H1 (cell line): ENCODE measurements around the gene CCK.

Experiments
- CTCF ChIP-seq, 3 experiments: IDR thresholded peaks; 1 replicate in 2 of 3; 2 replicates in 1 of 3; pipeline versions ENCODE4 v1.5.1 to v1.6.1; 2011; ENCODE audit warnings: low read length in 3 of 3, mild to moderate bottlenecking in 3 of 3, inconsistent platforms in 2 of 3, low read depth in 1 of 3, moderate library complexity in 1 of 3; ENCODE audit not compliant: insufficient read depth in 1 of 3; ENCODE audit errors: control extremely low read depth in 1 of 3
- GTF2F1 ChIP-seq: IDR thresholded peaks from 2 replicates; pipeline ENCODE4 v1.6.1; 2012; ENCODE audit warnings: low read depth, low read length, improper control_type of control experiment, borderline replicate concordance
- HDAC2 ChIP-seq, 2 experiments: fragments of 300-600 bp in 1 of 2; sonication (generic) in 1 of 2; IDR thresholded peaks; 2 replicates each; pipeline ENCODE4 v1.6.1; 2011 to 2012; ENCODE audit warnings: low read depth in 2 of 2, low read length in 2 of 2, mild to moderate bottlenecking in 2 of 2, moderate library complexity in 2 of 2, borderline replicate concordance in 1 of 2, inconsistent platforms in 1 of 2
- KDM5A ChIP-seq: fragments of 200-600 bp; IDR thresholded peaks from 2 replicates; pipeline ENCODE4 v1.7.1; 2012; ENCODE audit warnings: mild to moderate bottlenecking, low read length, inconsistent platforms, mixed read lengths
- MAX ChIP-seq: IDR thresholded peaks from 2 replicates; pipeline ENCODE4 v1.6.1; 2012; ENCODE audit warnings: inconsistent platforms
- POLR2A ChIP-seq, 2 experiments: IDR thresholded peaks; 1 replicate in 1 of 2; 2 replicates in 1 of 2; pipeline ENCODE4 v1.6.1; 2011; ENCODE audit warnings: low read depth in 2 of 2, low read length in 2 of 2, mild to moderate bottlenecking in 2 of 2; ENCODE audit errors: control extremely low read depth in 1 of 2
- POLR2AphosphoS5 ChIP-seq: IDR thresholded peaks from 2 replicates; pipeline ENCODE4 v1.6.1; 2011; ENCODE audit warnings: low read depth, low read length
- SP2 ChIP-seq: IDR thresholded peaks from 2 replicates; pipeline ENCODE4 v1.6.1; 2012; ENCODE audit warnings: mild to moderate bottlenecking, low read length, inconsistent platforms
- SUZ12 ChIP-seq: fragments of 200-600 bp; sonication (generic); IDR thresholded peaks from 2 replicates; pipeline ENCODE4 v1.6.1; 2012; ENCODE audit warnings: mild to moderate bottlenecking, inconsistent platforms, low read length, moderate library complexity, mixed read lengths
- TBP ChIP-seq: IDR thresholded peaks from 2 replicates; pipeline ENCODE4 v1.6.1; 2011; ENCODE audit warnings: low read depth, low read length, improper control_type of control experiment
- TEAD4 ChIP-seq: IDR thresholded peaks from 2 replicates; pipeline ENCODE4 v1.6.1; 2012; ENCODE audit warnings: low read depth, low read length, inconsistent platforms, mixed read lengths

- TF ChIP-seq MAX, result no peak
- no peak for TF ChIP-seq CTCF (IDR thresholded peaks at IDR 0.05; ENCODE audit: control extremely low read depth in 1 of 3, insufficient read depth in 1 of 3, low read depth in 1 of 3, low read length in 3 of 3)
- no peak for TF ChIP-seq GTF2F1
- TF ChIP-seq TEAD4, result no peak
- TF ChIP-seq POLR2AphosphoS5, result no peak
- no peak for TF ChIP-seq TBP
- no peak for TF ChIP-seq SP2
- no peak for TF ChIP-seq SUZ12
- no peak for TF ChIP-seq KDM5A
- TF ChIP-seq HDAC2 (IDR thresholded peaks at IDR 0.05; ENCODE audit: borderline replicate concordance in 1 of 2, low read depth in 2 of 2, low read length in 2 of 2), result no peak
- TF ChIP-seq POLR2A (IDR thresholded peaks at IDR 0.05; ENCODE audit: control extremely low read depth in 1 of 2, low read depth in 2 of 2, low read length in 2 of 2), result no peak
Measured at GRCh38 chr3:42275217-42275616, 9.2 kb upstream of the CCK start.
